Right lobe of liver (tissue), 4 donors: ENCODE results near the gene ADGRF3.

Source experiments
- POLR2A ChIP-seq: fragments of 450-650 bp; IDR thresholded peaks from one replicate; pipeline ENCODE4 v1.6.1; 2017; ENCODE audit warnings: antibody characterized with exemption, mild to moderate bottlenecking
- TF ChIP-seq, protein P1 (sequence below), 4 donors: fragments of 200-600 bp in 3 of 4; fragments of 450-650 bp in 1 of 4; IDR thresholded peaks; one replicate each; pipeline versions ENCODE4 v1.5.1 to v1.8.0; 2016 to 2022; ENCODE audit warnings: antibody characterized with exemption in 4 of 4, mild to moderate bottlenecking in 2 of 4
- donor health status: DM: no; HTN: no; CAD: no.
- donor health status: DM: no; HTN: no; CAD: no.
- donor health status: DM: no; HTN: yes; CAD: no.

DNA sequence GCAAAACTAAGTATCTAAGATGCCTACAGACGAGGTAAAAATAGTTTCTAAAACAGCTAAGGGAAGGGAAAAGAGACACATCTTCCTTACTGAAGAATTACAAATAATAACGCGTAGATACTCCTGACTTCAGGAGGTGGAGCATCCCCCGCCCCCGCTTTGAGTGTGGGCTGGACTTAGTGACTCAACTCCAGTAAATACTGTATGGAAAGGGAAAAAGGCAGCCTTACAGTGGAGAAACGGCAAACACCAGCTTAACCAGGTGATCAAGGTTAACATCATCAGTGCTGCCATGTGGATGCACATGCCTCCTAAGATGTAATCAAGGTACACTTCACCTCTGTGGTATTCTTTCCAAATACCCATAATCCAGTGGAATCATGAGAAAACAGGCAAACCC, 53.9 kb downstream of the ADGRF3 start:
- TF ChIP-seq, protein P1, sequence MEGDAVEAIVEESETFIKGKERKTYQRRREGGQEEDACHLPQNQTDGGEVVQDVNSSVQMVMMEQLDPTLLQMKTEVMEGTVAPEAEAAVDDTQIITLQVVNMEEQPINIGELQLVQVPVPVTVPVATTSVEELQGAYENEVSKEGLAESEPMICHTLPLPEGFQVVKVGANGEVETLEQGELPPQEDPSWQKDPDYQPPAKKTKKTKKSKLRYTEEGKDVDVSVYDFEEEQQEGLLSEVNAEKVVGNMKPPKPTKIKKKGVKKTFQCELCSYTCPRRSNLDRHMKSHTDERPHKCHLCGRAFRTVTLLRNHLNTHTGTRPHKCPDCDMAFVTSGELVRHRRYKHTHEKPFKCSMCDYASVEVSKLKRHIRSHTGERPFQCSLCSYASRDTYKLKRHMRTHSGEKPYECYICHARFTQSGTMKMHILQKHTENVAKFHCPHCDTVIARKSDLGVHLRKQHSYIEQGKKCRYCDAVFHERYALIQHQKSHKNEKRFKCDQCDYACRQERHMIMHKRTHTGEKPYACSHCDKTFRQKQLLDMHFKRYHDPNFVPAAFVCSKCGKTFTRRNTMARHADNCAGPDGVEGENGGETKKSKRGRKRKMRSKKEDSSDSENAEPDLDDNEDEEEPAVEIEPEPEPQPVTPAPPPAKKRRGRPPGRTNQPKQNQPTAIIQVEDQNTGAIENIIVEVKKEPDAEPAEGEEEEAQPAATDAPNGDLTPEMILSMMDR (IDR thresholded peaks at IDR 0.05), result no peak
- TF ChIP-seq POLR2A, result no peak
